ENCODE results near the gene SLC25A12.

SLC25A12 gene

DNA sequence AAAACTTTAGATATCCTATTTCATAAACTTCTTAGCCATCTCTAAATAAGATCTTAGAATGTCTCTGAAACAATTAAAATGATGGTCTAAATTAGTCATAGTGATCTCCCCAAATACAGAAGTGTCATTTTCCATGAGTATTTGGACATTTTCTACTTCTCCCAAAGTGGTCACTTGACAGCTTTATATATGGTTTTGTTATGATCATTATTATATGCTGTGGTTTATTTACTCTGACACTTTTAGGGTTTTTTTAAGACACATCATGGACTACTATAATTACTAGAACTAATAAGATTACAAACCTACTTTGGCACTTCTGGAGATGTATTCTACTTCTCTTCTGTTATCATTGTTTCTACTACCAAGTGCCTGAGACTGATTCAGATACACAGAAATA lies 47.1 kb downstream of the SLC25A12 start:
- TF ChIP-seq EZH2phosphoT487 (IDR thresholded peaks at IDR 0.05; ENCODE audit: borderline replicate concordance, low read length) = no peak
- TF ChIP-seq, protein P1, sequence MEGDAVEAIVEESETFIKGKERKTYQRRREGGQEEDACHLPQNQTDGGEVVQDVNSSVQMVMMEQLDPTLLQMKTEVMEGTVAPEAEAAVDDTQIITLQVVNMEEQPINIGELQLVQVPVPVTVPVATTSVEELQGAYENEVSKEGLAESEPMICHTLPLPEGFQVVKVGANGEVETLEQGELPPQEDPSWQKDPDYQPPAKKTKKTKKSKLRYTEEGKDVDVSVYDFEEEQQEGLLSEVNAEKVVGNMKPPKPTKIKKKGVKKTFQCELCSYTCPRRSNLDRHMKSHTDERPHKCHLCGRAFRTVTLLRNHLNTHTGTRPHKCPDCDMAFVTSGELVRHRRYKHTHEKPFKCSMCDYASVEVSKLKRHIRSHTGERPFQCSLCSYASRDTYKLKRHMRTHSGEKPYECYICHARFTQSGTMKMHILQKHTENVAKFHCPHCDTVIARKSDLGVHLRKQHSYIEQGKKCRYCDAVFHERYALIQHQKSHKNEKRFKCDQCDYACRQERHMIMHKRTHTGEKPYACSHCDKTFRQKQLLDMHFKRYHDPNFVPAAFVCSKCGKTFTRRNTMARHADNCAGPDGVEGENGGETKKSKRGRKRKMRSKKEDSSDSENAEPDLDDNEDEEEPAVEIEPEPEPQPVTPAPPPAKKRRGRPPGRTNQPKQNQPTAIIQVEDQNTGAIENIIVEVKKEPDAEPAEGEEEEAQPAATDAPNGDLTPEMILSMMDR (IDR thresholded peaks at IDR 0.05; ENCODE audit: low read depth, low read length, poor library complexity, severe bottlenecking) = no peak
- H3K9me3 ChIP-seq (ENCODE audit: control insufficient read depth, insufficient read depth, low read length) = no peaks in the 10 kb centered on the region
- no peak overlapping the region for H3K4me2 ChIP-seq (ENCODE audit: low read length)
- peaks cover 10% of the 10 kb centered on the region for H3K36me3 ChIP-seq (ENCODE audit: control insufficient read depth, low read length)
- H3K4me3 ChIP-seq (ENCODE audit: low read length) = no peak overlapping the region
- no peaks in the 10 kb centered on the region for H3K9me2 ChIP-seq (replicated peaks; ENCODE audit: control insufficient read depth, low read length)
- no peak overlapping the region for H3K27ac ChIP-seq (ENCODE audit: low read depth, low read length)
- H4K20me1 ChIP-seq (ENCODE audit: control insufficient read depth, insufficient read depth, low read depth, low read length) = no peaks in the 10 kb centered on the region
- H3K4me1 ChIP-seq (ENCODE audit: control insufficient read depth, low read length) = no peaks in the 10 kb centered on the region
- no peaks in the 10 kb centered on the region for H3K27me3 ChIP-seq (ENCODE audit: control insufficient read depth, low read length)
- no peaks in the 10 kb centered on the region for H3K79me2 ChIP-seq (ENCODE audit: control insufficient read depth, low read length)
- no peaks in the 10 kb centered on the region for H3F3A ChIP-seq (ENCODE audit: control insufficient read depth, insufficient read depth)

DNA sequence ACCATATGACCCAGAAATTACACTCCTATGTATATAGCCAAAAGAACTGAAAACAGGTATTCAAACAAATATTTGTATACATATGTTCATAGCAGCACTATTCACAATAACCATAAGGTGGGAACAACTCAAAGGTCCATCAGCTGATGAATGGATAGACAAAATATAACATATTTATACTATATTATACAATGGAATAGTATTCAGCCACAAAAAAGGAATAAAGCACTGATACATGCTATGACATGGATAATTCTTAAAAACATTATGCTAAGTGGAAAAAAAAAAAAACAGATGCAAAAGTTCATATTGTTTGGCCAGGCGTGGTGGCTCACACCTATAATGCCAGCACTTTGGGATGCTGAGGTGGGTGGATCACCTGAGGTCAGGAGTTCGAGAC lies 52.0 kb downstream of the SLC25A12 start:
- Histone ChIP-seq H3K9me2 (replicated peaks; ENCODE audit: control insufficient read depth, low read length) (no peaks in the 10 kb centered on the region), H3K4me1 (ENCODE audit: control insufficient read depth, low read length) (no peaks in the 10 kb centered on the region), H3K27me3 (ENCODE audit: control insufficient read depth, low read length) (no peaks in the 10 kb centered on the region), H3F3A (ENCODE audit: control insufficient read depth, insufficient read depth) (no peaks in the 10 kb centered on the region), H4K20me1 (ENCODE audit: control insufficient read depth, insufficient read depth, low read depth, low read length) (no peaks in the 10 kb centered on the region), H3K36me3 (ENCODE audit: control insufficient read depth, low read length) (peaks cover 24% of the 10 kb centered on the region), H3K4me3 (ENCODE audit: low read length) (no peak overlapping the region), H3K9me3 (ENCODE audit: control insufficient read depth, insufficient read depth, low read length) (no peaks in the 10 kb centered on the region), H3K4me2 (ENCODE audit: low read length) (no peak overlapping the region), H3K27ac (ENCODE audit: low read depth, low read length) (no peak overlapping the region), H3K79me2 (ENCODE audit: control insufficient read depth, low read length) (no peaks in the 10 kb centered on the region)
- TF ChIP-seq EZH2phosphoT487 (IDR thresholded peaks at IDR 0.05; ENCODE audit: borderline replicate concordance, low read length) = no peak

DNA sequence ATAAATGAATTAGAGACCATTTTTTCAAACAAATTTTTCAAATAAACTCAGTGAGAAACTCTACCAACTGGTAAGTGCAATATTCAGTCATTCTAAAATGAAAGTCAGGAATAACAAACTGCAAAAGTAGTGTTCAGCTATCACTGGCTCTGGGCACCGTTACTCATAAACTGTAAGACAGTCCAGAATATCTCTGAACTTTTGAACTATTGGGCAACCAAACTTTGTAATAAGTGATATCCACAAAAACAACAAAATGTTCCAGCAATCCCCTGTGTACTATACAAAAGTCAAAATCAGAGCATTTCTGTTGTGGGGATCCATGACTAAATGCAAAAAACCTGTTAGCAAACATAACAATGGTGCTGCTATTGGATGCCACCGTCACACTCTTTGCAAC lies 56.3 kb downstream of the SLC25A12 start:
- H3K4me3 ChIP-seq (ENCODE audit: low read length) = no peak overlapping the region
- H3K4me2 ChIP-seq (ENCODE audit: low read length) = no peak overlapping the region
- H3K27me3 ChIP-seq (ENCODE audit: control insufficient read depth, low read length) = no peaks in the 10 kb centered on the region
- H3K4me1 ChIP-seq (ENCODE audit: control insufficient read depth, low read length) = no peaks in the 10 kb centered on the region
- H4K20me1 ChIP-seq (ENCODE audit: control insufficient read depth, insufficient read depth, low read depth, low read length) = no peaks in the 10 kb centered on the region
- 0 out of 2 replicates have a peak, but pooled peaks cover 3% of the 10 kb centered on the region for H3K9me3 ChIP-seq (ENCODE audit: control insufficient read depth, insufficient read depth, low read length)
- H3F3A ChIP-seq (ENCODE audit: control insufficient read depth, insufficient read depth) = no peaks in the 10 kb centered on the region
- H3K27ac ChIP-seq (ENCODE audit: low read depth, low read length) = no peak overlapping the region
- H3K79me2 ChIP-seq (ENCODE audit: control insufficient read depth, low read length) = no peaks in the 10 kb centered on the region
- H3K36me3 ChIP-seq (ENCODE audit: control insufficient read depth, low read length) = peaks cover 64% of the 10 kb centered on the region
- no peak for TF ChIP-seq EZH2phosphoT487 (IDR thresholded peaks at IDR 0.05; ENCODE audit: borderline replicate concordance, low read length)
- TF ChIP-seq, protein P1 (IDR thresholded peaks at IDR 0.05; ENCODE audit: low read depth, low read length, poor library complexity, severe bottlenecking) = no peak
- H3K9me2 ChIP-seq (replicated peaks; ENCODE audit: control insufficient read depth, low read length) = no peaks in the 10 kb centered on the region

DNA sequence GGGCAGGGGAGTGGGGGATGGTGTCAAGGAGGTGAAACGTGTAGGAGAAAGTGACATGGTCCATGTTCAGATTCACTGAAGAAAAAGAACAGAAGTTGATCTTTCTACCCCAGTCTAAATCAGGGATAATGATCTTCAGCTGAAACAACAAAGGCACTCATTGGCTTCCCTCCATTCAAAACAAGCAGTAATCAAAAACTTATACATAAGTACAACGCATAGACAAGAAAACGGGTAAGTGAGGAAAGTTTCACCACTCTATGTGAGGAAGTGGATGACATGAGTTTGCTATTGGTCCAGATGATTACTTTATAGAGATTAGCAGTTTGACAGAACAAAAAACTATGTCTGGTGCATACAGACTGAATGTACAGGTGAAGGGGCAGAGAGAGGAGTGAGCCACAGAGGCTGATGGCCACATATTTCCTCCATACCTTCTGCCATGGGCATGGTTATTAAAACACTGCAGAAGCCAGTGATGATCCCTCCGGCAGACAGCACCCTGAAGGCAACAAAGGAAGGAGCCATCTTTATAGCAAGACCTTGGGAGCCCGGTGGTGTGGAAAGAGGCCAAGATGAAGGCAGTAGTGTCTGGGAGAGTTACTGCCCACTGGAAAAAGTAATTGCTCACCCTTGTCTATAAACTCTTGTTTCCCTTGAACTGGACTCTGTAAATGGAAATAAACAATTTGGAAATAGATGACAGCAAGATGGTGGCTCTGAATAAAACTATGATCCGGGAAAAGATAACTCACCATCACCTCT lies 57.7 kb downstream of the SLC25A12 start:
- Histone ChIP-seq H3K4me2 (ENCODE audit: low read length) (no peak overlapping the region), H3K9me2 (replicated peaks; ENCODE audit: control insufficient read depth, low read length) (no peaks in the 10 kb centered on the region), H3K36me3 (ENCODE audit: control insufficient read depth, low read length) (peaks cover 72% of the 10 kb centered on the region), H3K79me2 (ENCODE audit: control insufficient read depth, low read length) (no peaks in the 10 kb centered on the region), H3K4me3 (ENCODE audit: low read length) (no peak overlapping the region), H4K20me1 (ENCODE audit: control insufficient read depth, insufficient read depth, low read depth, low read length) (no peaks in the 10 kb centered on the region), H3F3A (ENCODE audit: control insufficient read depth, insufficient read depth) (no peaks in the 10 kb centered on the region), H3K4me1 (ENCODE audit: control insufficient read depth, low read length) (no peaks in the 10 kb centered on the region), H3K9me3 (ENCODE audit: control insufficient read depth, insufficient read depth, low read length) (peaks cover 16% of the 10 kb centered on the region; the same call in 1 of the 2 replicates), H3K27me3 (ENCODE audit: control insufficient read depth, low read length) (no peaks in the 10 kb centered on the region), H3K27ac (ENCODE audit: low read depth, low read length) (no peak overlapping the region)
- TF ChIP-seq EZH2phosphoT487 (IDR thresholded peaks at IDR 0.05; ENCODE audit: borderline replicate concordance, low read length) = no peak
- TF ChIP-seq, protein P1 (IDR thresholded peaks at IDR 0.05; ENCODE audit: low read depth, low read length, poor library complexity, severe bottlenecking) = no peak
